Body of pancreas (tissue), 4 donors: Measurements from ENCODE around the gene LTB. TPM values are rescaled to one million over a fixed set of nuclear protein-coding genes. Genes with fewer than 3 reads are reported as not detected.

ENCODE experiments used
- ATAC-seq: fragments of 150-250 bp; one replicate; pipeline ENCODE4 v1.9.1; 2016
- DNase-seq, 4 donors: peaks; one replicate each; pipeline ENCODE4 v3.0.0-alpha.2; 2019
- H3K27ac ChIP-seq, 4 donors: fragments of 200-600 bp; sonication (generic); 1 replicate in 3 of 4; 2 replicates in 1 of 4; pipeline versions ENCODE4 v1.5.1 to v1.6.1; 2016 to 2019; ENCODE audit warnings: mild to moderate bottlenecking in 1 of 4, mixed read lengths in 1 of 4, moderate library complexity in 1 of 4
- H3K27me3 ChIP-seq, 2 donors: fragments of 200-600 bp; sonication (generic); one replicate each; pipeline ENCODE4 v1.6.0; 2016; ENCODE audit warnings: mild to moderate bottlenecking in 1 of 2
- H3K36me3 ChIP-seq, 2 donors: fragments of 200-600 bp; sonication (generic); replicated peaks in 1 of 2; 2 replicates each; pipeline ENCODE4 v1.5.1; 2016; ENCODE audit warnings: low read depth in 2 of 2; ENCODE audit not compliant: insufficient read depth in 1 of 2
- H3K4me1 ChIP-seq: fragments of 200-600 bp; sonication (generic); one replicate; pipeline ENCODE4 v1.6.0; 2016
- H3K4me3 ChIP-seq, 2 donors: fragments of 200-600 bp; sonication (generic); 1 replicate in 1 of 2; 2 replicates in 1 of 2; pipeline ENCODE4 v1.5.1; 2016 to 2019
- H3K9me3 ChIP-seq, 3 donors: fragments of 200-600 bp; sonication (generic); 1 replicate in 2 of 3; 2 replicates in 1 of 3; pipeline ENCODE4 v1.5.1; 2016
- POLR2A ChIP-seq, 3 donors: fragments of 450-650 bp; IDR thresholded peaks; one replicate each; pipeline ENCODE4 v1.6.1; 2016; ENCODE audit warnings: antibody characterized with exemption in 3 of 3, mild to moderate bottlenecking in 2 of 3
- WGBS, 2 donors: methylation state at CpG; one replicate each; pipeline ENCODE4 v1.1.5; 2017; 5-methylcytosine and 5-hydroxymethylcytosine counted together
- intact Hi-C: fragments of 100-400 bp; cut with DNase I; formaldehyde crosslinking; loops from one replicate; pipeline ENCODE4 v1.15.1; 2023
- total RNA-seq, 2 donors: library from RNA; depleted of rRNA; stranded (reverse); fragments of >200 nt; gene quantifications; one replicate each; pipeline ENCODE4 v1.1.0, GENCODE V29; 2016
- TF ChIP-seq, protein P1 (sequence below), 7 experiments: fragments of 450-650 bp in 4 of 7; fragments of 200-600 bp in 3 of 7; sonication (generic) in 3 of 7; IDR thresholded peaks; one replicate each; pipeline ENCODE4 v1.5.1; 2016 to 2019; ENCODE audit warnings: antibody characterized with exemption in 7 of 7

The LTB gene, protein sequence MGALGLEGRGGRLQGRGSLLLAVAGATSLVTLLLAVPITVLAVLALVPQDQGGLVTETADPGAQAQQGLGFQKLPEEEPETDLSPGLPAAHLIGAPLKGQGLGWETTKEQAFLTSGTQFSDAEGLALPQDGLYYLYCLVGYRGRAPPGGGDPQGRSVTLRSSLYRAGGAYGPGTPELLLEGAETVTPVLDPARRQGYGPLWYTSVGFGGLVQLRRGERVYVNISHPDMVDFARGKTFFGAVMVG
- total RNA-seq, result under 1 TPM in 1 of 2 donors, not detected in 1; 0.78 TPM

DNA sequence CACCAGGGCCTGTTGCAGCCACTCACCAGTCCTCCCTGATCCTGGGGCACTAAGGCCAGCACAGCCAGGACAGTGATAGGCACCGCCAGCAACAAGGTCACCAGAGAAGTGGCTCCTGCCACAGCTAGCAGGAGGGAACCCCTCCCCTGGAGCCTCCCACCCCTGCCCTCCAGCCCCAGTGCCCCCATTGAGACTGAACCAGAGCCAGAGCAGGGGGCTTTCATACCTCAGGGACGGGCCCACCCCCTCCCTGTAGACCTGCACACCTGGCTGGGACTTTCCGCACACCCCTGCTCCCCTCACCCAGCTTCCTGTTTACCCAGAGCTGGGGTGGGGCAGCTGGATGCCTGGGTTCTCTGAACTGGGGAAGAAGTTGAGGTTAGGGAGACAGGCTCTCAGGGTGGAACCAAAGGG lies at the start of gene LTB:
TSS of gene LTB (minus strand) at position 195 of the 414 bp plus-strand sequence. CDS start at position 188, 7 bp downstream.
- TF ChIP-seq, protein P1, sequence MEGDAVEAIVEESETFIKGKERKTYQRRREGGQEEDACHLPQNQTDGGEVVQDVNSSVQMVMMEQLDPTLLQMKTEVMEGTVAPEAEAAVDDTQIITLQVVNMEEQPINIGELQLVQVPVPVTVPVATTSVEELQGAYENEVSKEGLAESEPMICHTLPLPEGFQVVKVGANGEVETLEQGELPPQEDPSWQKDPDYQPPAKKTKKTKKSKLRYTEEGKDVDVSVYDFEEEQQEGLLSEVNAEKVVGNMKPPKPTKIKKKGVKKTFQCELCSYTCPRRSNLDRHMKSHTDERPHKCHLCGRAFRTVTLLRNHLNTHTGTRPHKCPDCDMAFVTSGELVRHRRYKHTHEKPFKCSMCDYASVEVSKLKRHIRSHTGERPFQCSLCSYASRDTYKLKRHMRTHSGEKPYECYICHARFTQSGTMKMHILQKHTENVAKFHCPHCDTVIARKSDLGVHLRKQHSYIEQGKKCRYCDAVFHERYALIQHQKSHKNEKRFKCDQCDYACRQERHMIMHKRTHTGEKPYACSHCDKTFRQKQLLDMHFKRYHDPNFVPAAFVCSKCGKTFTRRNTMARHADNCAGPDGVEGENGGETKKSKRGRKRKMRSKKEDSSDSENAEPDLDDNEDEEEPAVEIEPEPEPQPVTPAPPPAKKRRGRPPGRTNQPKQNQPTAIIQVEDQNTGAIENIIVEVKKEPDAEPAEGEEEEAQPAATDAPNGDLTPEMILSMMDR (IDR thresholded peaks at IDR 0.05), result no peak
- TF ChIP-seq POLR2A (IDR thresholded peaks at IDR 0.05), result no peak
- no peaks in the 10 kb centered on the region for H3K9me3 ChIP-seq
- intact Hi-C loops, result no loop called here

DNA sequence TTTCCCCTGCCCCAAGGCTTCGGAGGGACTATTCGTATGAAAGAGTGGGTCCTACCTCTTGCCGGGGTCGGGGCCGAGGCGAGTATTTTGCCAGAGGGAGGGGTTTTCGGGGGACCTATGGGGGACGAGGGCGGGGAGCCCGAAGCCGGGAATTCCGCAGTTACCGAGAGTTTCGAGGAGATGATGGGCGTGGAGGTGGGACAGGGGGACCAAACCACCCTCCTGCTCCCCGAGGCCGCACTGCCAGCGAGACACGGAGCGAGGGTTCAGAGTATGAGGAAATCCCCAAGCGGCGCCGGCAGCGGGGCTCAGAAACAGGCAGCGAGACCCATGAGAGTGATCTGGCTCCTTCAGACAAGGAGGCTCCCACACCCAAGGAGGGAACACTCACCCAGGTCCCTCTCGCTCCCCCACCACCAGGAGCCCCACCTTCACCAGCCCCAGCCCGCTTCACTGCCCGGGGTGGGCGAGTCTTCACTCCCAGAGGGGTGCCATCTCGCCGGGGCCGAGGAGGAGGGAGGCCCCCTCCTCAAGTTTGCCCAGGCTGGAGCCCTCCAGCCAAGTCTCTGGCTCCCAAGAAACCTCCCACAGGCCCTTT lies 49.6 kb upstream of the LTB start:
- DNase-seq (no peak), ATAC-seq (no peak)
- Histone ChIP-seq H3K27ac (no peak overlapping the region), H3K9me3 (no peaks in the 10 kb centered on the region), H3K27me3 (no peaks in the 10 kb centered on the region), H3K4me3 (no peak overlapping the region), H3K4me1 (no peaks in the 10 kb centered on the region), H3K36me3 (peaks cover 24 to 66% of the 10 kb centered on the region in 2 donors)
- 88 to 96% methylated on average over 25 to 31 of the region's 32 CpGs for WGBS, 2 donors
- TF ChIP-seq, protein P1 (IDR thresholded peaks at IDR 0.05), result no peak
- no peak for TF ChIP-seq POLR2A (IDR thresholded peaks at IDR 0.05)
- intact Hi-C loops, result no loop called here

More for the DNA sequence above, at the start of gene LTB:
- peaks cover 40% of the 10 kb centered on the region for H3K4me1 ChIP-seq
- H3K36me3 ChIP-seq, result no peaks in the 10 kb centered on the region
- 64 to 88% methylated on average over 1 to 3 of the region's 3 CpGs for WGBS, 2 donors
- no peaks in the 10 kb centered on the region for H3K27me3 ChIP-seq
- H3K27ac ChIP-seq, result peak within 1 kb of the TSS in 3 of 4 donors; percentile 56 to 73 (median 62)
- no peak for DNase-seq
- ATAC-seq, result no peak
- peak within 1 kb of the TSS; percentile 48 to 57 for H3K4me3 ChIP-seq

DNA sequence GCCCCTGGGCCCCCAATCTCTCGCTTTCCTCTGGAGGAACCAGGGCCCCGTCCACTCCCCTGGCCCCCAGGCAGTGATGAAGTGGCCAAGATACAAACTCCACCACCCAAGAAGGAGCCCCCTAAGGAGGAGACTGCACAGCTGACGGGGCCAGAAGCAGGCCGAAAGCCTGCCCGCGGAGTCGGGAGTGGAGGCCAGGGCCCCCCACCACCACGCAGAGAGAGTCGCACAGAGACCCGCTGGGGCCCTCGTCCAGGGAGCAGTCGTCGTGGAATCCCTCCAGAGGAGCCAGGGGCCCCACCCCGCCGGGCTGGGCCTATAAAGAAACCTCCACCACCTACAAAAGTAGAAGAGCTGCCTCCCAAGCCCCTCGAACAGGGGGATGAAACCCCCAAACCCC lies 49.0 kb upstream of the LTB start:
- no peaks in the 10 kb centered on the region for H3K9me3 ChIP-seq
- H3K4me1 ChIP-seq, result no peaks in the 10 kb centered on the region
- peaks cover 29 to 64% of the 10 kb centered on the region in 2 donors for H3K36me3 ChIP-seq
- 87 to 98% methylated on average over 4 to 16 of the region's 16 CpGs for WGBS, 2 donors
- no peak overlapping the region for H3K27ac ChIP-seq
- no peak for TF ChIP-seq POLR2A (IDR thresholded peaks at IDR 0.05)
- TF ChIP-seq, protein P1 (IDR thresholded peaks at IDR 0.05), result no peak
- H3K27me3 ChIP-seq, result no peaks in the 10 kb centered on the region
- no peak overlapping the region for H3K4me3 ChIP-seq
- intact Hi-C loops, result no loop called here
- DNase-seq (no peak), ATAC-seq (no peak)

DNA sequence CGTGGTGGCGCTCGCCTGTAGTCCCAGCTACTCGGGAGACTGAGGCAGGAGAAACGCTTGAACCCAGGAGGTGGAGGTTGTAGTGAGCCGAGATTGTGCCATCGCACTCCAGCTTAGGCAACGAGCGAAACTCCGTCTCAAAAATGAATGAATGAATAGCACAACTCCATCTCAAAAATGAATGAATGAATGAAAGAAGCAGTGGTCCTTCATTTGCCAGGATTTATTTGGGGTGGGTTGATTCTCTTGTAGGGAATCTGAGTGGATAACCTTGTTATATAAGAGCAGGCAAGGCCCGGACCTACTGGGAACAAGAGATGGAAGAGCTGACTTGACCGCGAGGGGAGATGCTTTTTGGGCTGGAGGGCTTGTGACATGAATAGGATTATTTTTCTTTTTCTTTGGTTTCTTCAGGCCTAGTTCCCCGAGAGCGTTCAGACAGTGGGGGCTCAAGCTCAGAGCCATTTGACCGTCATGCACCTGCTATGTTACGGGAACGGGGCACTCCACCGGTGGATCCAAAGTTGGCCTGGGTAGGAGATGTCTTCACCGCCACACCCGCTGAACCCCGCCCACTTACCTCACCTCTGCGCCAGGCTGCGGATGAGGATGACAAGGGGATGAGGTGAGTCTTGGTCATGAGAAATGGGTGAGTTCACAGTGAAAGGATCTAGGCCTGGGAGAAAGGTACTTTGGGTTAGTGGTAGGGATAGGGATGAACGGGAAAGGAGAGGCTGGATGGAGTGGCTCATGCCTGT lies 48.1 kb upstream of the LTB start:
- intact Hi-C loops, result no loop called here
- ATAC-seq, result no peak
- whole genome bisulfite sequencing, 2 donors, result 91 to 94% methylated on average over 25 of the region's 25 CpGs

More for the DNA sequence above, 48.1 kb upstream of the LTB start:
- Histone ChIP-seq H3K27me3 (no peaks in the 10 kb centered on the region), H3K4me1 (no peaks in the 10 kb centered on the region), H3K36me3 (peaks cover 31 to 68% of the 10 kb centered on the region in 2 donors), H3K9me3 (no peaks in the 10 kb centered on the region), H3K27ac (no peak overlapping the region), H3K4me3 (no peak overlapping the region)
- DNase-seq, result no peak
- no peak for TF ChIP-seq POLR2A (IDR thresholded peaks at IDR 0.05)
- TF ChIP-seq, protein P1 (IDR thresholded peaks at IDR 0.05), result no peak
